Measurements from ENCODE around the gene DNAH8. TPM values are rescaled to one million over a fixed set of nuclear protein-coding genes. Genes with fewer than 3 reads are reported as not detected.

The DNAH8 gene
- total RNA-seq, 4 donors from 2014 or later, result not detected

- ATAC-seq (ENCODE audit: low FRiP score), result peak; percentile 100
- peak; percentile 94 for DNase-seq (ENCODE audit: low spot score)
- no peak for TF ChIP-seq CTCF (IDR thresholded peaks at IDR 0.05)
Measured at GRCh38 chr6:38702558-38703397, 12.3 kb upstream of the DNAH8 start, which contains the start of gene GLO1. TSS of gene GLO1 (minus strand) at chr6:38703145. CDS start at chr6:38703054, 91 bp downstream.

GRCh38 chr6:38703949-38704590, 11.0 kb upstream of the DNAH8 start:
- no peak for ATAC-seq (ENCODE audit: low FRiP score)
- TF ChIP-seq CTCF (IDR thresholded peaks at IDR 0.05), result no peak
- no peak for DNase-seq (ENCODE audit: low spot score)

GRCh38 chr6:38705924-38706323, 9.2 kb upstream of the DNAH8 start:
- DNase-seq (ENCODE audit: low spot score) (no peak), ATAC-seq (ENCODE audit: low FRiP score) (no peak)
- no peak for TF ChIP-seq CTCF (IDR thresholded peaks at IDR 0.05)

GRCh38 chr6:38708496-38708895, 6.6 kb upstream of the DNAH8 start:
- ATAC-seq (ENCODE audit: low FRiP score) (no peak), DNase-seq (ENCODE audit: low spot score) (no peak)
- TF ChIP-seq CTCF (IDR thresholded peaks at IDR 0.05), result no peak

GRCh38 chr6:38713812-38714211, 1.3 kb upstream of the DNAH8 start:
- no peak for TF ChIP-seq CTCF (IDR thresholded peaks at IDR 0.05)
- no peak for DNase-seq (ENCODE audit: low spot score)
- no peak for ATAC-seq (ENCODE audit: low FRiP score)

GRCh38 chr6:38714239-38715015, 684 bp upstream of the DNAH8 start:
- no peak for ATAC-seq (ENCODE audit: low FRiP score)
- no peak for TF ChIP-seq CTCF (IDR thresholded peaks at IDR 0.05)
- no peak for DNase-seq (ENCODE audit: low spot score)

Measured in omental fat pad (tissue), 4 donors.